Activated CD4-positive, CD25-positive, alpha-beta regulatory T cell (primary cell): ENCODE measurements around the gene PITPNM1.
"Not testable (repeated sequence)": the region's sequence is repeated elsewhere in the genome, so short reads cannot be mapped to it uniquely, and the experiment has no call there.

Experiments used
- DNase-seq, 4 experiments: peaks; one replicate each; lab custom pipeline; 2025; lab: John Stamatoyannopoulos, UW

The PITPNM1 gene

GRCh38 chr11:67523556-67524479 is 18.7 kb upstream of the PITPNM1 start:
- no peak for DNase-seq

GRCh38 chr11:67522844-67523555 is 17.8 kb upstream of the PITPNM1 start, which contains the start of gene CABP2:
TSS of gene CABP2 (minus strand) at chr11:67523446. CDS start at chr11:67523326, 120 bp downstream.
- no peak for DNase-seq

GRCh38 chr11:67522338-67522737 is 17.2 kb upstream of the PITPNM1 start:
- no peak for DNase-seq

GRCh38 chr11:67521924-67522323 is 16.8 kb upstream of the PITPNM1 start:
- no peak for DNase-seq

GRCh38 chr11:67520856-67521824 is 16.0 kb upstream of the PITPNM1 start:
- no peak for DNase-seq

- no peak for DNase-seq
These were observed 14.6 kb upstream of the PITPNM1 start for GRCh38 chr11:67519726-67520125.

- DNase-seq, result no peak
These were observed 12.8 kb upstream of the PITPNM1 start for GRCh38 chr11:67517784-67518552.

GRCh38 chr11:67516806-67517205 is 11.6 kb upstream of the PITPNM1 start:
- DNase-seq, result no peak

- DNase-seq, result no peak
These were observed 9.0 kb upstream of the PITPNM1 start for GRCh38 chr11:67514116-67514515.

- DNase-seq, result not testable (repeated sequence)
These were observed 6.4 kb upstream of the PITPNM1 start for GRCh38 chr11:67511558-67511957.

- no peak for DNase-seq
These were observed 4.8 kb upstream of the PITPNM1 start for GRCh38 chr11:67510023-67510345.

- DNase-seq, result peak; percentile 97 to 98 (median 98)
These were observed 3.4 kb upstream of the PITPNM1 start for GRCh38 chr11:67508486-67509121.

GRCh38 chr11:67507864-67508485 is 2.8 kb upstream of the PITPNM1 start, which contains the start of gene CDK2AP2:
TSS of gene CDK2AP2 (minus strand) at chr11:67508162. CDS start at chr11:67508082, 80 bp downstream.
- peak; percentile 93 to 96 (median 94) for DNase-seq

GRCh38 chr11:67507242-67507863 is 2.2 kb upstream of the PITPNM1 start:
- DNase-seq, result peak in 1 of 4 experiments; percentile 18

- DNase-seq, result no peak
These were observed 1.4 kb upstream of the PITPNM1 start for GRCh38 chr11:67506426-67507051.

GRCh38 chr11:67505605-67506396 is 638 bp upstream of the PITPNM1 start:
- DNase-seq, result peak; percentile 80 to 85 (median 82)

GRCh38 chr11:67504005-67504949 is 886 bp downstream of the PITPNM1 start:
- DNase-seq, result peak in 1 of 4 experiments; percentile 28
